ENCODE data around the gene PCDH20.
"Not testable (repeated sequence)": the region's sequence is repeated elsewhere in the genome, so short reads cannot be mapped to it uniquely, and the experiment has no call there.

Gene PCDH20

GRCh38 chr13:61415749-61416148 is at the start of gene PCDH20:
Gene PCDH20, minus strand, starts transcription at chr13:61415849. Its CDS starts 691 bp downstream, at chr13:61415158.
- DNase-seq (ENCODE audit: low read depth, low spot score), result no peak

- DNase-seq (ENCODE audit: low read depth, low spot score), result no peak
These were observed 47.4 kb upstream of the PCDH20 start for GRCh38 chr13:61463024-61463423.

DNA sequence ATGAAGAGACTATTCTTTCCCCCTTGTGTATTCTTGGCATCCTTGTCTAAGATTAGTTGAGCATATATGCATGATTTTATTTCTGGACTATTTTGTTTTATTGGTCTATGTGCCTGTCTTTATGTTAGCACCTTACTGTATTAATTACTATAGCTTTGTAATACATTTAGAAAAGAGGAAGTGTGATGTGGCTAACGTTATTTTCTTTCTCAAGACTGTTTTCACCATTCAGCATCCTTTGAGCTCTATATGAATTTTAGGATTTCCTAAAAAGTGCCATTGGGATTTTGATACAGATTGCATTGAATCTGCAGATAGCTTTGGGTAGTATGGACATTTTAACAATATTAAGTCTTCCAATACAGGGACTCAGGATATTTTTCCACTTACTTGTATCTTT is 37.5 kb upstream of the PCDH20 start:
- DNase-seq (ENCODE audit: low read depth, low spot score), result no peak

DNA sequence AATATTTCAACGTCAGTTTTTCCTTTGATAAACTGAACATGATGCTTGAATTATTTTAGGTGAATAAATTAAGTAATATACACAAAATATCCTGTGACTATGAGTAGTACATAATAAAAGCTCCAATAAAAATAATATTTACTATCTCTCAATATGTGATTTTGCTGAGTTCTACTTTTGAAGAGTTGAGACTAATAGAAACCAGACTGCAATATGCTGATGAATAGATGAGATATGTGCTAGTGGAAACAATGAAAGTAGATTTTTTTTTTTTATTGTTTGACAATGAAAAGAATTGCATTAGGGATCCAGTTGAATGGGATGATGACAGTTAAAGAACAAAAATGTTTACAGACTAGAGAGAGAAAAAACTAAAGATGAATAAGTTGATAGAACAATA is 16.4 kb upstream of the PCDH20 start:
- no peak for DNase-seq (ENCODE audit: low read depth, low spot score)

DNA sequence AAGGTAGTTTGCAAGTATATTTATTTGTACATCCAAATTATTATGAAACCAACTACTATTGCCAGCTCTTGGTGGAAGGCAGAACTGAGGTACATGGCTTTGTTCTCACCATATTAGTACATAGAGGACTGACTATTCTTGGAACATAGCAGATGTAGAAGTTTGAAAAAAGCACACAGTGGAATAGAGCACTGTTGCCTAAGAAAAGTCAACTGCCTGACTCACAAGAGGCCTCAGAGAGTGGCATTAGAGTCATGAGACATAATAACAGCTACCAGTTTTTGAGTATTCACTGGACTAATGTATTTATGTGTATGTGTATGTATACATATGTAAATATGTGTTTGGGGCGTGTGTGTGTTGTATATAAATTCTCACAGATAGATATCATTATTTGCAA is 8.3 kb upstream of the PCDH20 start:
- no peak for DNase-seq (ENCODE audit: low read depth, low spot score)

DNA sequence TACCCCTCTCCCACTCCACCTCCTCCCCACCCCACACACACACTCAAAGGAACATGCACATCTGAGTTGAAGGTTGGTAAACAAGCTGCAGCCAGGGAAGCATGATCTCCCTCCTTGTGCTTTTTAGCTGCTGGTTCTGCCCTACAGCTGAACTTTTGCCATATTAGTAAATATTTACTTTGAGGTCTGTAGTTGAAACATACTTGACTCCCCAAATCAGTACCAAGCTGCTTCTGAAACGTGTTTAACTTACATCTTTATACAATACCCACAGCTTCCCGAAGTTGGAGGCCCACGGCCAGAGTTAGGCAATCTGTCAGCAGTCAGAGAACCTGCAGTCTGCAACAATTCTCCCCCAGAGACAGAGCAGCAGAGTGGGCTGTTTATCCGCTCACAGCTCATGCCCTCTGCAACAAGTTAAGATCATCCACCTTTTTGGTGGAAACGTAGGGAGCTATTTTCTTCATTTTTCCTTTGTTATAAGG is 1.5 kb upstream of the PCDH20 start:
- no peak for DNase-seq (ENCODE audit: low read depth, low spot score)

DNA sequence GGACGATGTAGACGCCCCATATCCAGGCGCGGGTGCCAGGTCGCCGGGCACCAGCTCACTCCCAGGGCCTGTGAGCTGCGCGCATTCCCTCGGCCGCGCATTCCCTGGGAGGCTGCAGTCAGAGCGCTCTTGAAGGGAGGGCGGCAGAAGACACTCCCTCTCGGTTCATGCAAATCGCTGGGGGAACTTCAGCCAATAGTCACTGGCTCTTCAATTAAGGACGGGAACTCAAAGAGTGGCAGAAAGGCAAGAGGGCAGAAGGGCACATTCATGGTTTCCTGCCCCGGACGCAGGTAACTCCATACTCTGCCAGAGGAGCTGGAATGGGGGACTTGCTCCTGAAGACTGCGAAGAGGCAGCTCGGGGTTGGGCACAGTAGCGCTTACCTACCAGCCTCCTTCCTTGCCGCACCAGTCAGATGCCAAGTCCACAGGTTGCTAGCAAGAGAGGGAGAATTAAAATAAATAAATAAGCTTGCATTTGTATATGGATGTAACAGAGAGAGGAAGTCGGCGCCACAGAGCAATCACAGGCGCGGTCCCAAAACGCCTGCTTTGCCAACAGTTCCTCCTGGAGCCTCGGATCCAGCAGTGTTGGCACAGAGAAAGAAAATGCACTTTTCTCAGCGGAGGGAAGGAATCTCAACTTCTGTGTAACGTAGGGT is 459 bp downstream of the PCDH20 start:
- DNase-seq (ENCODE audit: low read depth, low spot score), result peak; percentile 88

- DNase-seq (ENCODE audit: low read depth, low spot score), result no peak
These were observed 977 bp downstream of the PCDH20 start for GRCh38 chr13:61414686-61415057.

GRCh38 chr13:61413572-61414535 is 1.8 kb downstream of the PCDH20 start:
- DNase-seq (ENCODE audit: low read depth, low spot score), result peak; percentile 14

DNA sequence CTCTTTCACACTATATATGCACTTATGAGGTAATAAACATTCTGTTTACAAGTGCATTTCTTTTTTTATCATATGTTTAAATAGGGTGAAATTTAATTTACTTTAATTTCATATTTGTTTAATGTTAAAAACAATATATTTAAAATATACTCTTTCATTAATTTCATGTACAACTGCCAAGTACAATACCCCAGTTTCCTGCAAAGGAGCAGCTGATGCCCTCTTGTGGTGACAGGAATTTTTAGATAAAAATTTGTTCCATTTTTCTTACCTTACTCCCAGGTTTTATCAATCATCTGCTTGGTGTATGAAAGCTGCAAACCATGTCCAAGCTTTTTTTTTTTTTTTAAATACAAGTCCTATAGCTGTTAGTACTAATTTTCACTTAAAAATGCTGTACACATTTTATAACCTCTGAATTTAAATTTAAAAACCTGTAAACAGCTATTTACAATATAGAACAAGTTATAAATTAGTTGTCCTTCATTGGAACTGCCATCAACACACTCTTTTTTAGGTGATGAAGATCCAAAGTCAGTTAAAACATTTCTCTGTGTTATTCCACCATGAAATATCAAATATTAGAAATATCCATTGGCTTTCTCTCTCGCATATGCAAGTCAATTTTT is 4.9 kb downstream of the PCDH20 start:
- DNase-seq (ENCODE audit: low read depth, low spot score), result no peak

GRCh38 chr13:61410266-61410665 is 5.4 kb downstream of the PCDH20 start:
- no peak for DNase-seq (ENCODE audit: low read depth, low spot score)

GRCh38 chr13:61408571-61408970 is 7.1 kb downstream of the PCDH20 start:
- no peak for DNase-seq (ENCODE audit: low read depth, low spot score)

- no peak for DNase-seq (ENCODE audit: low read depth, low spot score)
These were observed 9.4 kb downstream of the PCDH20 start for GRCh38 chr13:61406275-61406674.

DNA sequence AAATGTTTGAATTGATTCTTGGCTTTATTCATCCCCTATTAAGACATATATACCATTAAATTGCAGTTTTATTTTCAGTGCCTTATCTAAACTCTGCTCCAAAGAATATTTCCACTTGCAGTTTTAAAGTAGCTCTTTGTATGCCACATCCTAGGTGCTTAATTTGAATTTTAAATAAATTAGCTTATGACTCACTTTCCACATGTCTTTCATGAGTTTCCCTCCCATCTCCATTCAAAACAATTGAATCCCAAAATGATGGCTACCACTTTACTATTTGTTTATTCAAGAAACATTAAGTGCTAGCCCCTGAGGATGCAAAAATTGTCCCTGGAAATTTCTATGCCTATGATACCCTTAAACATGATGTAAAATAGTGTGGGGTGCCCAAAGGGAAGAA is 19.5 kb downstream of the PCDH20 start:
- no peak for DNase-seq (ENCODE audit: low read depth, low spot score)

GRCh38 chr13:61391426-61391825 is 24.2 kb downstream of the PCDH20 start:
- DNase-seq (ENCODE audit: low read depth, low spot score), result no peak

GRCh38 chr13:61387694-61388093 is 28.0 kb downstream of the PCDH20 start:
- DNase-seq (ENCODE audit: low read depth, low spot score), result no peak

GRCh38 chr13:61383111-61383510 is 32.5 kb downstream of the PCDH20 start:
- DNase-seq (ENCODE audit: low read depth, low spot score), result no peak

GRCh38 chr13:61370520-61370919 is 45.1 kb downstream of the PCDH20 start:
- no peak for DNase-seq (ENCODE audit: low read depth, low spot score)

DNA sequence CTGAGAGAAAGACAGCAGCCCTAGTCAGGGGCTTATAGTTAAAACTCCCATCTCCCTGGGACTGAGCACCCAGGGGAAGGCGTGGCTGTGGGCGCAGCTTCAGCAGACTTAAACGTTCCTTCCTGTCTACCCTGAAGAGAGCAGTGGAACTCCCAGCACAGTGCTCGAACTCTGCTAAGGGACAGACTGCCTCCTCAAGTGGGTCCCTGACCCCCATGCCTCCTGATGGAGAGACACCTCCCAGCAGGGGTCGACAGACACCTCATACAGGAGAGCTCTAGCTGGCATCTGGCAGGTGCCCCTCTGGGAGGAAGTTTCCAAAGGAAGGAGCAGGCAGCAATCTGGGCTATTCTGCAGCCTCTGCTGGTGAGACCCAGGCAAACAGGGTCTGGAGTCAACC is 51.0 kb downstream of the PCDH20 start:
- DNase-seq (ENCODE audit: low read depth, low spot score), result not testable (repeated sequence)

DNA sequence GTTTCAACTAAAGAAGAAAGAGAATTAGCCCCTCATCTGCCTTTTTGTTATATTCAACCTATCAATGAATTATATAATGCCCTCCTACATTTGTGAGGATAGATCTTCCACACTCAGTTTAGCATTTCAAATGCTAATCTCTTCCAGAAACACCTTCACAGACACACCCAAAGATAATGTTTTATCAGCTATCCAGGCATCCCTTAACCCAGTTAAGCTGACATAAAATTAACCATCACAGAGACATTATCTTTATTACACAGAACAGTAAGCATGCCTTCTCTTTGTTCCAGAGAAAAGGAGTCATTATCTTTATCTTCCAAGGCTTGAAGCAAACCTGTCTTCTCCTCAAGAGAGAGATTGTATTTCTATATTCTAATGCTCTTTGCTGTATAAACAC is 53.1 kb downstream of the PCDH20 start:
- no peak for DNase-seq (ENCODE audit: low read depth, low spot score)
